Aorta (tissue), 5 donors: ENCODE measurements around the gene PLPP4. TPM values are rescaled to one million over a fixed set of nuclear protein-coding genes. Genes with fewer than 3 reads are reported as not detected.

Experiments used
- ATAC-seq: fragments of 200-7000 bp; cut with Tn5 transposase; one replicate; pipeline ENCODE4 v1.9.1; 2022; ENCODE audit warnings: moderate library complexity; ENCODE audit not compliant: low FRiP score
- DNase-seq, 2 donors: peaks; one replicate each; pipeline ENCODE4 v3.0.0-alpha.2; 2020
- H3K27ac ChIP-seq, 2 donors: one replicate each; pipeline ENCODE4 v1.5.1; 2013; ENCODE audit warnings: low read length in 2 of 2, mild to moderate bottlenecking in 2 of 2, moderate library complexity in 2 of 2, control low read depth in 1 of 2, inconsistent platforms in 1 of 2, low read depth in 1 of 2
- H3K27me3 ChIP-seq, 2 donors: one replicate each; pipeline ENCODE4 v1.6.1; 2013; ENCODE audit warnings: control low read depth in 1 of 2, low read length in 1 of 2, mild to moderate bottlenecking in 1 of 2, moderate library complexity in 1 of 2; ENCODE audit not compliant: insufficient read depth in 2 of 2, control insufficient read depth in 1 of 2
- H3K36me3 ChIP-seq, 2 donors: one replicate each; pipeline ENCODE4 v1.6.1; 2013; ENCODE audit warnings: control low read depth in 1 of 2, low read length in 1 of 2, mild to moderate bottlenecking in 1 of 2; ENCODE audit not compliant: insufficient read depth in 2 of 2, control insufficient read depth in 1 of 2
- H3K4me1 ChIP-seq, 2 donors: one replicate each; pipeline ENCODE4 v1.6.1; 2013; ENCODE audit warnings: low read length in 2 of 2, control low read depth in 1 of 2, mild to moderate bottlenecking in 1 of 2, moderate library complexity in 1 of 2; ENCODE audit not compliant: insufficient read depth in 2 of 2, control insufficient read depth in 1 of 2
- H3K4me3 ChIP-seq, 2 donors: one replicate each; pipeline ENCODE4 v1.5.1; 2013; ENCODE audit warnings: low read length in 2 of 2, control low read depth in 1 of 2, mild to moderate bottlenecking in 1 of 2
- H3K9me3 ChIP-seq: one replicate; pipeline ENCODE4 v1.6.1; 2013; ENCODE audit warnings: mild to moderate bottlenecking, low read length; ENCODE audit not compliant: control insufficient read depth
- WGBS, 2 donors: extraction: QIAGEN DNeasy Blood & Tissue Kit; methylation state at CpG; one replicate each; pipeline ENCODE4 v1.1.7; 2013; 5-methylcytosine and 5-hydroxymethylcytosine counted together
- intact Hi-C, 2 donors: fragments of 100-400 bp; cut with DNase I; formaldehyde crosslinking; loops; one replicate each; pipeline versions ENCODE4 v1.14.2 to v1.15.0; 2022
- polyA plus RNA-seq, 2 donors: library from polyadenylated mRNA; stranded (reverse); fragments of 200-250 nt; gene quantifications; one replicate each; pipeline ENCODE4 v1.2.3, GENCODE V29; 2013
- total RNA-seq, 2 donors: library from RNA; stranded (reverse); fragmentation: NEBNext Ultra II Directional; extraction: Animal tissue kit (Norgen Biotek cat#: 25700); gene quantifications; one replicate each; pipeline ENCODE4 v1.2.1, GENCODE V29; 2021
- donor health status: healthy with polysubstance abuse.
- donor health status: Bipolar disorder and iron deficiency.
- donor health status: DM: no; HTN: no; CAD: no.
- donor health status: DM: no; HTN: no; CAD: no.
- donor health status: DM: yes; HTN: yes; CAD: no.

The PLPP4 gene
- total and polyA plus RNA-seq, 4 donors: not detected

GRCh38 chr10:120613180-120613579 is 156.2 kb downstream of the PLPP4 start:
- Histone ChIP-seq H3K9me3 (no peaks in the 10 kb centered on the region), H3K4me1 (no peaks in the 10 kb centered on the region), H3K27ac (no peak overlapping the region), H3K4me3 (no peak overlapping the region), H3K36me3 (no peaks in the 10 kb centered on the region), H3K27me3 (no peaks in the 10 kb centered on the region)
- 73 to 74% methylated on average over 3 of the region's 3 CpGs for WGBS, 2 donors
- ATAC-seq (no peak), DNase-seq (no peak)
- intact Hi-C loops: no loop called here

DNA sequence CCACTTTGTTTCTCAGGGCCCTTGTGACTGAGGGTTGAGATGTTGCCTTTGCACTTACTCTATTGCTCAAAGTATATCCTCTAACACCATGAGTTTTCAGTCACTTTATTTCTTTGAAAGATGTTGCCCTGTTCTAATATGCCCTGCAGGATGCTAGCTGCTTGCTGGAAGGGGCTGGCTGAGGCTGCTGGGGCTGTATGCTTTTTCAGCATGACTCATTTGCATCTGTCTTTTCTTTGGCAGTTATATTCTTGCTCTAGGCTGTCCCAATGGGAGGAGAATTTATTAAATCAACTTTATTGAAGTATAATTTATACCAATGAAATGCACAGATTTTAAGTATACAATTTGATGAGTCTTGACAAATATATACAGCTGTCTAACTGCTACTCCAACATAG is 157.7 kb downstream of the PLPP4 start:
- intact Hi-C loops: no loop called here
- Histone ChIP-seq H3K4me3 (no peak overlapping the region), H3K27ac (no peak overlapping the region), H3K4me1 (no peaks in the 10 kb centered on the region), H3K9me3 (no peaks in the 10 kb centered on the region), H3K36me3 (no peaks in the 10 kb centered on the region), H3K27me3 (no peaks in the 10 kb centered on the region)
- no peak for DNase-seq
- no peak for ATAC-seq

DNA sequence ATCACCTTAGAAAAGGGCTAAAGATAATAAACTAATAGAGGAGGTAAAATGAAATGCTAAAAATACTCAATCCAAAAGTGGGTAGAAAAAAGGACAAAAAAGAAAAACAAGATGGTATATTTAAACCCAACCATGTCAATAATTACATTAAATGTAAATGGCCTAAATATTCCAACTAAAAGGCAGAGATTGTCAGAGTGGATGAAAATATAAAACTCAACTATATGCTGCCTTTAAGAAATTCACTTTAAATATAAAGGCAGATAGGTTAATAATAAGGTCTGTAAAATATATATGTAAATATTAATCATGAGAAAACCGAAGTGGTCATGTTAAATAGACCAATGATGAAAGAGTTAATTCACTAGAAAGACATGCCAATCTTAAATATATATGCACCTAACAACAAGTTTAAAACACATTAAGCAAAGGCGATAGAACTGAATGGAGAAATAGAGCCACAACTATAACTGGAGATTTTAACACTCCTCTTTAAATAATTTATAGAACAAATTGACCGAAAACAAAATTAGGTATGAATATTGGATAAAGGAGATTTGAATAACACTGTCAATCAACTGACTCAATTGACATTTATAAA is 159.4 kb downstream of the PLPP4 start:
- Histone ChIP-seq H3K27ac (no peak overlapping the region), H3K9me3 (no peaks in the 10 kb centered on the region), H3K4me1 (no peaks in the 10 kb centered on the region), H3K36me3 (no peaks in the 10 kb centered on the region), H3K4me3 (no peak overlapping the region), H3K27me3 (no peaks in the 10 kb centered on the region)
- DNase-seq (no peak), ATAC-seq (no peak)
- WGBS, 2 donors: 45 to 52% methylated on average over 3 of the region's 3 CpGs
- intact Hi-C loops: no loop called here

DNA sequence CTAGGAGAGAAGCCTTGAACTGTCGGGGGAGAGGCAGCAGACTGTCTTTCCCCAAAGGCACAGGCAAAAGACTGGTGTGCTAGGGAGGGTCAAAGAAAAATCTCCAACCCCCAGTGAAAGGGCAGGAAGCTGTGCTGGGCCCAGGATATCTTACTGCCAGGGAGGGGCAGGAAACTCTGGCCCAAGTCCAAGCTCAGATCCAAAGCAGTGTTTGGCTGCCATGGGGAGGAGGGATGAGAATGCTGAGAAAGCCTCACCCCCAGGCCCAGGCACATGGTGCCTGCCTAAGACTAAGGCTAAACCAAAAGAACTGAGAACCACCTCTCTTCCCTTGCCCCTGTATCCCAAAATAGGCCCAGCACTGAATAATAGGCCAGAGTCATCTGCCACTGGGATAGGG is 171.2 kb downstream of the PLPP4 start:
- Histone ChIP-seq H3K9me3 (peaks cover 2% of the 10 kb centered on the region), H3K36me3 (no peaks in the 10 kb centered on the region), H3K4me3 (no peak overlapping the region), H3K27me3 (no peaks in the 10 kb centered on the region), H3K4me1 (no peaks in the 10 kb centered on the region), H3K27ac (no peak overlapping the region)
- intact Hi-C loops: no loop called here
- ATAC-seq: no peak
- WGBS, 2 donors: 52 to 74% methylated on average over 1 of the region's 1 CpG
- no peak for DNase-seq

- no peak for ATAC-seq
- 17 to 27% methylated on average over 1 of the region's 1 CpG for WGBS, 2 donors
- peaks cover 2% of the 10 kb centered on the region for H3K9me3 ChIP-seq
- DNase-seq: no peak
- H3K4me1 ChIP-seq: no peaks in the 10 kb centered on the region
- no peak overlapping the region for H3K4me3 ChIP-seq
- H3K36me3 ChIP-seq: no peaks in the 10 kb centered on the region
- intact Hi-C loops: no loop called here
- H3K27ac ChIP-seq: no peak overlapping the region
- no peaks in the 10 kb centered on the region for H3K27me3 ChIP-seq
Measured at GRCh38 chr10:120630266-120630665, 173.2 kb downstream of the PLPP4 start.

DNA sequence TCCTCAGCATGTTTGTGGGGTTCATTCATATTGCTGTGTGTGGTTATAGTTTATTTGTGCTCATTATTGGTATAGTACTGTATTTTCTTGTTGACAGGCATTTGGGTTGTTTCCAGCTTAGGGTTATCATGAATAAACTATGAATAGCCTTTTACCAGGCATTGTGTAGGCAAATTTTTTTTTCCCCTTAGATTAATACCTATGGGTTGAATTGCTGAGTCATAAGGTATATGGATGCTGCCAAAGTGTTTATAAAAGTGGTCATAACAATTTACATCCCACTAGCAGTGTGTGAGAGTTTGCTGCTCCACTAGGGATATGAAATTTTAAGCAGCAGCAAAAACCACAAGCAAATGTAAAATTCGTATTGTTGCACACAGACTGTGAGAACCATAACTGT is 175.0 kb downstream of the PLPP4 start:
- 63 to 70% methylated on average over 1 of the region's 1 CpG for WGBS, 2 donors
- Histone ChIP-seq H3K27me3 (no peaks in the 10 kb centered on the region), H3K4me1 (no peaks in the 10 kb centered on the region), H3K4me3 (no peak overlapping the region), H3K9me3 (peaks cover 3% of the 10 kb centered on the region), H3K36me3 (no peaks in the 10 kb centered on the region), H3K27ac (no peak overlapping the region)
- intact Hi-C loops: no loop called here
- ATAC-seq (no peak), DNase-seq (no peak)

GRCh38 chr10:120632942-120633341 is 175.9 kb downstream of the PLPP4 start:
- Histone ChIP-seq H3K9me3 (peaks cover 3% of the 10 kb centered on the region), H3K27me3 (no peaks in the 10 kb centered on the region), H3K4me3 (no peak overlapping the region), H3K27ac (no peak overlapping the region), H3K4me1 (no peaks in the 10 kb centered on the region), H3K36me3 (no peaks in the 10 kb centered on the region)
- DNase-seq (no peak), ATAC-seq (no peak)
- intact Hi-C loops: no loop called here
- 55 to 59% methylated on average over 3 of the region's 3 CpGs for WGBS, 2 donors

DNA sequence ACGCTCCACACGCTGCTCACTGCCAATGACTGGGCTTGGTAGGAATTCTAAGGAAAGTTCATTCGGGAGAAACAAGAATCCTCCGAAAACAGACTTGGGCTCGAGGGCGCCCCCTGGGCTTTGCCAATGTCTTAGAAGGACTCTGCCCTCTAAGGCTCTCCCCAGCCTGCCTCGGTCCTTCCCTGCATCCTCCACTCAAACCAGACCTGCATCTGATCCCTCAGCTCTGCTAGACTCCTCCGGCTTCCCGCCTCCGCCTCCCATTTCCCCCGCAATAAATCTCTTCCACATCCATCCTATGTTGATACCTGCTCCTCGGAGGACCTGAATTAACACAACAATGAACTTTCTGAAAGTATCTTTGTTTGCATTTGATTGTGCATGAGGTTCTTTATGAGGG is 177.6 kb downstream of the PLPP4 start:
- DNase-seq: no peak
- Histone ChIP-seq H3K4me1 (no peaks in the 10 kb centered on the region), H3K27ac (no peak overlapping the region), H3K36me3 (no peaks in the 10 kb centered on the region), H3K9me3 (peaks cover 2% of the 10 kb centered on the region), H3K27me3 (no peaks in the 10 kb centered on the region), H3K4me3 (no peak overlapping the region)
- intact Hi-C loops: no loop called here
- WGBS, 2 donors: 69 to 70% methylated on average over 12 of the region's 12 CpGs
- no peak for ATAC-seq
